Measurements from ENCODE around the gene AXL.
A peak's percentile ranks its signal among the peaks of the same experiment; 100 is the strongest.

AXL gene

GRCh38 chr19:41308450-41309179 lies 89.6 kb downstream of the AXL start:
- peak; percentile 86 to 97 for DNase-seq (ENCODE audit: low read depth in 2 of 2)

DNA sequence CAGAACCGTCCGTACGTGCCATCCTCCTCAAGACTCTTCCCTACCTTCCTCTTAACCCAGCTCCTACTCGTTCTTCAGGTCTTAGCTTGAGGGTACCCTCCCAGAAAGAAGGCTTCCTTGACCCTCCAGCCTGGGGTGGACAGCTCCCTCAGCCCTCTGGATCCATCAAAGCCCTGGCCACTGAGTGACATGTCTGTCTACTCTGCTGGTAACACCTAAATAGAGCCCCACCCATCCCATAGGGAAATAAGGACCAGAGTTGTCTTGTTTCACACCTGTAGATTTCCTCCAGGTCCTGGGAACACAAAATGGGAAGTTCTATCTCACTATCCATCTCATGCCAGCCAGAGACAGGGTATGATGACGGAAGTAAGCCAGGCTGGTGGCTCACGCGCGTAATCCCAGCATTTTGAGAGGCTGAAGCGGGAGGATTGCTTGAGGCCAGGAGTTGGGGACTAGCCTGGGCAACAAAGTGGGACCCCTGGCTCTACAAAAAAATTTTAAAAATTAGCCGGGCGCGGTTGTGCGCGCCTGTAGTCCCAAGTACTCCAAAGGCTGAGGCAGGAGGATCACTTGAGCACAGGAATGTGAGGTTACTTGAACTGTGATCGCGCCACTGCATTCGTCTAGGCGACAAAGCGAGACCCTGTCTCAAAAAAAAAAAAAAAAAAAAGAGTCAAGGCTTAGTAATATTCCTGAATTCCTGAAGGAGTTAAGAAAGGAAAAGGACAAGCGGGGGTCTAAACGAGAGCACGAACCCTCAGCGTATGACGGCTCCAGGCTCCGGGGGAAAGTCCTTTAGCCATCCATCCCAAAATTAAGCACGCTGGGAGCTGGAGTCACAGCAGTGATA lies 90.4 kb downstream of the AXL start:
- no peak for DNase-seq (ENCODE audit: low read depth in 2 of 2)

DNA sequence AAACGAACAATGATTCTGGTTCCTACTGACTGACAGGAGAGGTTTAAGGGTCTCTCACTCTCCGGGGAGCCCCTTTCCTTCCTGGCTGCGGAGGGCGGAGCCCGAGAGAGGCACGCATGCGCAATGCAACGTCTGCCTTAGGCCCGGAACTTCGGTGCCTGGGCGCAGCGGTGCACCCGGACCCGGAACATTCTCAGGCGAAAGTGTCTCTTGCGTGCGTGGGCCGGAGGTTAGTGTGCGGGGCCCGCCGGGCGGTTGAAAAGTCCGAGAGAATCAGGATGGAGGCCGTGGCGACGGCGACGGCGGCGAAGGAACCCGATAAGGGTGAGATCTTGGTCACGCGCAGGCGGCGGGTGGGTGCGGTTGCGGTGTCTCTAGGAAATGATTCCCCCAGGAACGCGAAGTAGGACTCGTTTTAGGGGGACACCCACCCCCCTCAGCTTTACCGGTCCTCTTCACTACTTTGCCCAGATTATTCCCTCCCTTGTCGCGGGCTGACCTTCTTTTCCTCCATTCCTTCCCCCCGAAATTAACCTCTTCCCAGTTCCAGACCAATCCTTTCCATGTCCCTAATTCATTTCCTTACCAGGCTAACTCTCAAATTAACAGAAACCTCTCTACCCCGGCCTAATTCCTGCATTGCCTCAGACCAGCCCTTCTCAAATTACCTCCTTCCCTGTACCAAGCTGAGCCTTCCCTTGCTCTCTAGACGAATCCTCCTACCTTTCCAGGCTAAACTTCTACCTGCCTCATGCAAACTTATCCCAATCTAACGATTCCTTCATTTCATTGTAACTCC lies 91.2 kb downstream of the AXL start, which contains the start of gene CCDC97:
TSS of gene CCDC97 (plus strand) at position 140 of the 799 bp plus-strand sequence. CDS start at position 279, 139 bp downstream.
- peak; percentile 72 to 80 for DNase-seq (ENCODE audit: low read depth in 2 of 2)

GRCh38 chr19:41311072-41311471 lies 92.0 kb downstream of the AXL start:
- DNase-seq (ENCODE audit: low read depth in 2 of 2), result no peak

Measured in stimulated activated CD4-positive, alpha-beta T cell treated with anti-CD3 and anti-CD28 coated beads, Interleukin-1b, Interleukin-23, amount 100 ng/mL, for 1 hour (primary cell).